ENCODE measurements around the gene NANOS1.
"Not testable (repeated sequence)": the region's sequence is repeated elsewhere in the genome, so short reads cannot be mapped to it uniquely, and the experiment has no call there.

The NANOS1 gene

DNA sequence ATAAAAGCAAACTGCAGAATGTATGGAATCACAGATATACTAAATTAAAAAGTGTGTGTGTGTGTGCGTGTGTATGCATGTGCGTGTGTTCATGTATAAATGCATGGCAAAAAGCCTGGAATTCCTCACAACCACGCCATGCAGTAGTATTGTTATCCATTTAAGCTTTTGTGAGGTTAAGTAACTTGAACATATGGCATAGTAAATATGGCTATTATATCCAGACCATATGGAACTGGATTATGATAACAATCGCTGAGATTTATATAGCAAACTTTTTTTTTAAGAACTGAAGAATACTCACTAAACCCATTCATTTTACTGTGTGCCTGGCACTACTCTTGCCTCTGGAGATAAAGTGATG, 22.3 kb upstream of the NANOS1 start:
- no peak for DNase-seq

DNA sequence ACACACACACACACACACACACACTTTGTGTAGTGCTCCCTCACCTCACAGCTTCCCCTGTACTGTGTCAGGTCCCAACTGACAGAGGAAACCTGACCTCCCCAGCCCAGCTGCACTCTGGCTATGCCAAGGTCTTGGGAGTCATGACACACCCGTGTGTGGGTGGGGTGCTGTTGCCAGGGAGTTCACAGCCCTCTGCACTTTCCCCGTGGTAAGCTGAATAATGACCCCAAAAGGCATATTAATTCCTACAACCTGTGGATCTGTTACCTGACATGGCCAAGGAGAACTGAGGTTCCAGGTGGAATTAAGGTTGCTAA, 8.9 kb upstream of the NANOS1 start:
- no peak for DNase-seq

DNA sequence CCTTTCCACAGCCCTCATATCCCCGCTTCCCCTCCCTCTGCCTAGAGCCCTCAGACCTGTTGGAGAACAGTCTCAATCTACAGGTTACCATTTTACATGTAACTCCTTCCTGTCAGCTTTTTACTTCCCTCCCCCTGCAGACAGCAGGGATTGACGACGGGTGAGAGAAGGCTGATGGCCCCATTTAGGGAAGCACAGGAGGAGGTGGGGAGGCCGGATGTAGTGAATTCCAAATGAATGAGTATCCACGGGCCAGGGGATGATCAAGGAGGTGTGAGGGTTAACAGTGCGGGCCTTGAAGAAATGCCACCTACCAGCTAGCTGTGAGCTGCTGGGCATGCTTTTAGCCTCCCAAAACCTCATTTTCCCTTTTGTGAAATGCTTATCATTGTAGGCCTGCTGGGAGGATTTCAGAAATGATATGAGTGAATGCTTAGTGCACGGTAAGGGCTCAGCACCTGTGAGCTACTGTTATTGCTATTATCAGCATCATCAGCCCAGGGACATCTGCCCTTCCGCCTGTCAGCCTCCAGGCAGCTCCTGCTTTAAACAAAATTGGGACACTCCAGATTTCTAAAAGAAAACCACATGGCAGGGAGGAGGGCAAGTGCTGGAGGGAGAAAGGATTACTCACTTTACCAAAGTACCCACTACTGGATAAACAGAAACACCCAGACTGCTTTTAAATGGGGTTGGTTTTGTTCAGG, 6.5 kb upstream of the NANOS1 start:
- no peak for DNase-seq

DNA sequence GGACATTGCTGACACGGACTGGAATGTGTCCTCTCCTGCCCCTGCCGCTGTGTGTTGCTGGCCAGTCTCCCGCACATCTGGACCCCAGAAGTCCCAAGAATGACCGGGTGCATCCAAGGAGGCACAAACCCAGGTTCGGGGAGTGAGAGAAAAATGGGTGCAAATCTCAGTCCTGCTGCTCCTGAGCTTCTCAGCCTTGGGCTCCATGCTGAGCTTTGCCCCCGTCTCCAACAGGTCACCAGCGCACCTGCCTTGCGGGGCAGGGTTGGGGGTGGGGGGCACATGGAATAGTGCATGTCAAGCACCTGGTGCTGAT, 6.0 kb upstream of the NANOS1 start:
- no peak for DNase-seq

DNA sequence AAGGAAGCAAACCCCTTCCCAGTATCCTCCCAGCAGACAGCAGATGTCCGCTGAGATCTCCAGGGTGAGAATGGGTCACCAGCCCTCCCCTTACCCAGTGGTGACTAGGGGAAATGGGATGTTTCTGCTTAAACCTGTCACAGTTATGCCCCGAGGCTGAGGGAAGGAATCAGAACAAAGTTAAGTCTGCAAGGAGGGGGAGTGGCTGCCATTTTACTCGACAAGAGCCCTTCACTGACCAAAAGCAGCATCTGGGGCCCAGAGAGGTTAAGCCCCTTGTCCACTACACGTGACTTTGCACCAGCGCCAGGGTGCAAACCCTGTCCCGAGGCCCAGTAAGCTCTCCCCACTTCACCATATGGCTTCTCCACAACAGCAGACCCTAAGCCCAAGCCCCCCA, 4.6 kb upstream of the NANOS1 start:
- no peak for DNase-seq

DNA sequence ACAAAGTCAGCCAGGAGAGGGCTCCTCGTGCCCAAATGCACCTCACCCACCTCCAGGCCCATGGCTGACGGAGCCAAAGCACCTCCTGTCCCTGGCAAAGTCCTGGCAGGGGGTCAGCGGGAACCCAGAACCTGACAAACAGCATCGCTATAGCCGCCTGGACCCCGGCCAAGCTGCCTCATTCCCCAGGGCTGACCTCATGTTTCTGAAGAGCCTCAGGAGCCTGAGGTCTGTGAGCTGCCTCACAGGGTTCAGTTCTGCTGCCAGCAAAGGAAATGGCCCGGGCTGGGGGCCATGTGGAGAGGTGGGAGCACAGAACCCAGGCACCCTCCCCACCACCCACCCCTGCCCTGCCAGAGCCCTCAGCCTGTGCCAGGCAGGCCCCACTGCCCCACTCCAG, 4.2 kb upstream of the NANOS1 start:
- peak in 8 of 14 donors; percentile 6 to 68 (median 35) for DNase-seq

DNA sequence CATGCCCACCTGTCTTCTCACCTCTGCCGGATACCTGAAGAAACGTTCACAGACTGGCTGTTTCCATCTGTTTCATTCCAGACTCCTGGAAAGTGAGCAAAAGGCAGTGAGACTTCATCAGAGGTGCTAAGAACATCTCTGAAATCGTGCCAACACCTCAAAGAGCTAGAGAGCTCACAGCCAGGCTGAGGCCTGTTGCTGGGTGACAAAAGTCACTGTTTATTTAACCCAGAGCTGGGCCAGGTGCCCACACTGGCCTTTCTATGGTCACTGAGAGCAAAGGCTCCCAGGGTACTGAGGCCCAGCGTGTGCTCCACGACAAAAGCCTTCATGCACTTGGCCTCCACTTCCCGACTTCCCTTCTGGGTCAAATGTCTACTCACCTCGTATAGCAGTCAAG, 3.7 kb upstream of the NANOS1 start:
- peak in 5 of 14 donors; percentile 22 to 52 (median 32) for DNase-seq

DNA sequence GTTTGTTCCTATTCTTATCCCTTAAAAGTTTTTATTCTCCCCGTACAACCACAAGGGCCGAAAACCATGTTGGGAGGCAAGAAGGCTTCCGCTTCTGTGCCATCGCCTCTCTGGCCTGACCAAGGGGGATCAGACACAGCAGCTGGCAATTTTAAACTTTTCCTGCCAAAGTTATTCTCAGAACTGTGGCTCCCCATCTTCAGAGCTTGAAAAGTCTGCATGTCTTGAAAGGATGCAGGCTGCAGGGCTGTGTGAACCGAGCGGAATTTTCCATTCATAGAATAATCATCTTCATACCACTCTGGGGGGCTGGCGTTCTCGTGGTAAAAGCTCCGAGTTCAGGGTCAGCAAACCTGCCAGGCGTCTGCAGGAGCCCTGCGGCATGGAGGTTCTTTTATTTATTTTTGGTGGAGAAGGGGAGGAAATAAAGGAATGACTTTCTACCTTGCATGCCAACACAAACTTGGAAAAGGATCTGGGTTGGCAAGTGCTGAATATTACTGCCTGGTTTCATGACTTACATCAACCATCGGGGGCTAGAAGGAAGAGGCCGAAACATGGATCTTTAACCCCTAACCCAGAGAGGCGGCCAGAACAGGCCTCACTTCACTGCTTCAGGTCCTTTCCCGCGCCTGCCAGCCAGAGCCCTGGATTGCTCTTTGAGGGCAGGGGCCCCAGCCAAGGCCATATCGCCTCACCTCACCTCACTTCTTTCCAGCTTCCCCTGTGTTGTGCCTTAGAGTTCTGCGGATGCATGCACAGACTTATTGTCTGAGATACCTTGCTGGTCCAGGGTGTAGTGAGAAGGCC, 3.0 kb upstream of the NANOS1 start:
- peak in 1 of 14 donors; percentile 21 for DNase-seq

DNA sequence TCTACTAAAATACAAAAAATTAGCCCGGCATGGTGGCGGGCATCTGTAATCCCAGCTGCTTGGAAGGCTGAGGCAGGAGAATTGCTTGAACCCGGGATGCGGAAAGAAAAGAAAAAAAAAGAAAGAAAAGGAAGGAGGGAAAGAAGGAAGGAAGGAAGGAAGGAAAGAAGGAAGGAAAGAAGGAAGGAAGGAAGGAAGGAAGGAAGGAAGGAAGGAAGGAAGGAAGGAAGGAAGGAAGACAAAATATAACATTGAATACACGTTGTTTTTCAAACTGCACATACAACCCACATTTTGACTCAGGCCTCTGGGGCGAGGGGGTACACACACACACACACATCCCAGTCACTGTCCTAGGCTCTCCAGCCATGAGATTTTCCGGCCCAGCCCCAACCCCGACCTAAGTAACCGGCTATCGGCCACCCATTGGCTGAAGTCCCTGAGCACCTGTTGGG, 1.0 kb upstream of the NANOS1 start:
- DNase-seq: not testable (repeated sequence)

DNA sequence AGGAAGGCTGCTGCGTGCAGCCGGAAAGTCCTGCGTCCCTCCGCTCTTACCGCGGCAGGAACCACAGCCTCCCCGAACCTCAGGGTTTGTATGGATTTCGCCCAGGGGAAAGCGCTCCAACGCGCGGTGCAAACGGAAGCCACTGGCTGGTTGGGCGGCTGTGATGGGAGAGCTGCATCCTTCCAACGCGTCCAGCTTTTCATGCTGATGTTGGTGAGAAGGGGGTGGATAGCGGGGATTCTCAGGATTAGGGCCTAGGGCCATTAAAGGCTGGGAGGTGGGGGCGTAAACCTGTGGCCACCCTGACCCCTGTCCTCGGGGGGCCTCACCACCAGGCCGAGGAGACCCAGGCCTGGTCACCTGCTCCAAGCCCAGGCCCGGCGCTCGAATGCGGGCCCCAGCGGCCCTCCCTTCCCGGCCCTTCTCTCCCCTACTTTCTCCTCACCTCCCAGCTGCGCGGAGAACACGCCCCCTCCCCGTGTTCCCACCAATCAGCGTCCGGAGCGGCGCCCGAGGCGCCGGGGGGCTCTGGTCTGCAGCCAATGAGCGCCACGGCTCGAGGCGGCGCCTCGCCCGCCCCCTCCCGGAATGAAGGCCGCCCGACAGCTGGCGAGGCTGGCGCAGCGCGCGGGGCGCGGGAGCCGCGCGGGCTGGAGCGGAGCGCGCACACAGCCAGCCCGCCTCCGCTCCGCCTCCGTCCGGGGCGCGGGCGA, 458 bp upstream of the NANOS1 start:
- DNase-seq: peak; percentile 20 to 87 (median 72)

DNA sequence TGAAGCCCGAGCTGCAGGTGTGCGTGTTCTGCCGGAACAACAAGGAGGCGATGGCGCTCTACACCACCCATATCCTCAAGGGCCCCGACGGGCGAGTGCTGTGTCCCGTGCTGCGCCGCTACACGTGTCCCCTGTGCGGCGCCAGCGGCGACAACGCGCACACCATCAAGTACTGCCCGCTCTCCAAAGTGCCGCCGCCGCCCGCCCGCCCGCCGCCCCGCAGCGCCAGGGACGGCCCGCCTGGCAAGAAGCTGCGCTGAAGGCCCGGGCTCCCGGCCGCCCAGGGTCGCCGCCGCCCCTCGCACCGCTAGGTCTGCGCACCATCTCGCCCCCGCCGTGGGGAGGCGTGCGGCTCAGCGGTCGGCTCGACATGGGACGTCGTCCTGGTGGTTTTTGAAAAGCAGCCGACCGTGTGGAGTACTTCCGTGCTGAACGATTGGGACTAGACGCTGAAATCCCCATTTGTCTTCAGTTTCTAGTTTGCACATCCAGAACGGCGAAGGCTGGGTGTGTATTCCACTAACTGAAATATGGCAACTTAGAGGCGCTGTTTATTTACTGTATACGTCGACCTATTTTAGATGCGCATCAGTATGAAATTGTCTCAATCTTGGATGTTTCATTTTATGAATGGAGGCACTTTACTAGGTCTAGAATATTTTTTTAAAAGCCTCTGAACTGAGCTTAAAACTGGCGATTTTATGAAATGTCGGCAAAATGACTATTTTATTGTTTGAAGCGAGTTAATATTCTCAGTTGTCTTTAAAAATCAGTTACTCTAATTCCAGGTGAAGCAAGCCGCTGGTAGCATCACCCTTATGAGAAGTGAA, 1.1 kb downstream of the NANOS1 start:
- peak in 3 of 14 donors; percentile 21 to 43 (median 25) for DNase-seq

DNA sequence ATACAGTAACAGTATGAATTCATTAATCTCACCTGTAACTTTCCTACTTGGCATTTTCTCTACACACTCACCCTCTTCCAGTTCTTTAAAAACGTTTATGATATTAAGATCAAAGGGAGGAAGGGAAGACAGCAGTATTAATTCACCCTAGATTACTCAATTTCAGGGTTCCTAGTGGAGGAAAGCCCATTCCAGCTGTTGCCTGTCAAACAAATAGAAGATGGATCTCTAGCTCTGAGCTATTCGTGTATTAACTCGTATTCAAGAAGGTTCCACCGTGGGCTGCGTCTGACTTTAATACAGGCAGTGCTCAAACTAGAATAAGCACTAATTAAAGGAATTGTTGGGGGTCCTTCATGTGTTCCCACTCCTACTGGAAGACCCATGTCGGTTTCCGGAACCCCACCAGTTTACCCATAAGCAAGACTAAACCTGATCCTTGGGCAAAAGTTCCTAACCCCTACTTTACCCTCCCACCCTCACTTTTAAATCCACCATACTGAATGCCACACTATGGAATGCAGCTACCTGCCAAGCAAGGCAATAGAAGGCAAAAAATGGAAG, 2.1 kb downstream of the NANOS1 start:
- DNase-seq: no peak

DNA sequence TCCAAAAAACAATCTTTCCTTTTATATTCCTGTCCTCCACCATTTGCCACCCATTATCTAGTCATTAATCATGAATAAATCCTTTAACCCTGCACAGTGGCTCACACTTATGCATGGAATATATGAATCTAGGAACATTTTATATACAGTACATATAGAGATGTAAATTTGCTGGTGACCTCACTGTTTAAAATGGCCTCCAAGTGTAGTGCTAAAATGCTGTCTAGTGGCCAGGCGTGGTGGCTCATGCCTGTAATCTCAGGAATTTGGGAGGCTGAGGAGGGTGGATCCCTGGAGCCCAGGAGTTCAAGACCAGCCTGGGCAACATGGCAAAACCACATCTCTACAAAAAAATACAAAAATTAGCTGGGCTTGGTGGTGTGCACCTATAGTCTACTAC, 9.6 kb downstream of the NANOS1 start:
- no peak for DNase-seq

DNA sequence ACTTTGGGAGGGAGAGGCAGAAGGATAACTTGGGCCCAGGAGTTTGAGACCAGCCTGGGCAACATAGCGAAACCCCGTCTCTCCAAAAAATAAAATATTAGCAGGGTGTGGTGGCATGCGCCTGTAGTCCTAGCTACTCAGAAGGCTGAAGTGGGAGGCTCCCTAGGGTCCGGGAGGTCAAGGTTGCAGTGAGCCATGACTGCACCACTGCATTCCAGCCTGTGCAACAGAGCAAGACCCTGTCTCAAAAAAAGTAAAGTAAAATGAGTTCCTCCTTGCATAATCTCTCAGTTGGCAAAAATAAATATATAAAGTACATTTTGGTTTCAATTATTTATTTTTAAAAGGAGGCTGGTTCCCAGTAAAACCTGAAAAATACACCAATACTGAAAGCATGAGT, 11.8 kb downstream of the NANOS1 start:
- DNase-seq: no peak

DNA sequence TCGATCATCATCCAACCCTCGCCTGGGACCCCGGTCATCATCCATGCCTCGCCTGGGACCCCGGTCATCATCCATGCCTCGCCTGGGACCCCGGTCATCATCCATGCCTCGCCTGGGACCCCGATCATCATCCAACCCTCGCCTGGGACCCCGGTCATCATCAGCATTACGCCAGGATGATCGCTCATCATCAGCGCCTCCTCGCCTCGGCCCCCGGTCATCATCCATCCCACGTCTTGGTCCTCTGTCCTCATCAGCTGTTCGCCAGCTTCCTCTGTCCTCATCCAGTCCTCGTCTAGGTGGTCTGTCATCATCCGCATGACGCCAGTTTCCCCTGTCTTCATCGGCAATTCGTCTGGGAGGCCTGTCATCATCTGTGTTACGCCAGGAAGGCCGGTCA, 12.7 kb downstream of the NANOS1 start:
- DNase-seq: no peak

DNA sequence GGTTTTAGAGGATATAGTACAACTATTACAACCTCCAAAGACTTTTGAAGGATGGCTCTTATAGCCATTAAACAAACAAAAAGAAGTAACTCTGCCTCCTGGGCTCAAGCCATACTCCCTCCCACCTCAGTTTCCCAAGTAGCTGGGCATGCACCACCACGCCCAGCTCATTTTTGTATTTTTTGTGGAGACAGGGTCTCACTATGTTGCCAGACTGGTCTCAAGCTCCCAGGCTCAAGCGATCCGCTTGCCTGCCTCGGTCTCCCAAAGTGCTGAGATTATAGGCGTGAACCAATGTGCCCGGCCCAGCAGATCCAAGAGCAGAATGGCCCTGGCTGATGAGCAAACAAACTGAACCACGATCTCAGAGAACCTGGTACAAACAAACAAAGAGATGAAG, 16.0 kb downstream of the NANOS1 start:
- no peak for DNase-seq

DNA sequence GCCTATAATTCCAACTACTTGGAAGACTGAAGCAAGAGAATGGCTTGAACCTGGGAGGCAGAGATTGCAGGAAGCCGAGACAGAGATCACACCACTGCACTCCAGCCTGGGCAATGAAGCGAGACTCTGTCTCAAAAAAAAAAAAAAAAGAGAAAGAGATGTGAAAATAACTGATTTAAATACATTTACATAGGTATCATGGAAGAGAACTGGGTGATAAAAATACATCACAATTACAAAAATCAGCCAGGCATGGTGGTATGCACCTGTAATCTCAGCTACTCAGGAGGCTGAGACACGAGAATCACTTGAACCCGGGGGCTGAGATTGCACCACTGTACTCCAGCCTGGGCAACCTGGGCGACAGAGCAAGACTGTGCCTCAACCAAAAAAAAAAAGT, 19.8 kb downstream of the NANOS1 start:
- DNase-seq: no peak

DNA sequence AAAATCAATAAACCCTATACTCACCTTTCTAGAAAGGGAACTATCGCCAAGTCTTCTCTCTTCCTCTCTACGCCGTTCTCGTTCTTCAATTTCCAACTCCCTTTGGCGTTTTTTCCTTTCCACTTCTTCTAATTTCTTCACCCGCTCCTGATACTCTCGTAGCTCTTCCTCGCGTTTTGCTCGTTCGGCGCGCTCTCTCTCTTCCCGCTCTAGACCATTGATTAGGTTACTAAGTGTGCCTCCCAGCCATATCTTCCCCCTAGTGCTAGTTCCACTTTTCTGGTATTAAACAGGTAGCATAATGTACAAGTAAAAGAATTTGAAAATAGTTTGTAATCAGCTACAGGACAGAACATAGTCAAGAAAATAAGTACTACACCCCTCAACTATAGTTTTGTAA, 20.3 kb downstream of the NANOS1 start:
- DNase-seq: no peak

DNA sequence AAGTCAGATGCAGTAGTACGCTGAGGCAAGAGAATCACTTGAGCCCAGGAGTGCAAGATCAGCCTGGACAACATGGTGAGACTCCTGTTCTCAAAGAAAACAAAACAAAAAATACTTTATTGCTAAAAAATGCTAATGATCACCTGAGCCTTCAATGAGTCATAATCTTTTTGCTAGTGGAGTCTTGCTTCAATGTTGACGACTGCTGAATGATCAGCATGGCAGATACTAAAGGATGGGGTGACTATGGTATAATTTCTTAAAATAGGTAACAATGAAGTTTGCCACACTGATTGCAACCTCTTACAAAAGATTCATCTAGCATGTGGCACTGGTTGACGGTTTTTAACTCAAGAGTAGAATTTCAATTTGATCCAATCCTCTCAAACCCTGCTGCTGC, 22.3 kb downstream of the NANOS1 start:
- no peak for DNase-seq

DNA sequence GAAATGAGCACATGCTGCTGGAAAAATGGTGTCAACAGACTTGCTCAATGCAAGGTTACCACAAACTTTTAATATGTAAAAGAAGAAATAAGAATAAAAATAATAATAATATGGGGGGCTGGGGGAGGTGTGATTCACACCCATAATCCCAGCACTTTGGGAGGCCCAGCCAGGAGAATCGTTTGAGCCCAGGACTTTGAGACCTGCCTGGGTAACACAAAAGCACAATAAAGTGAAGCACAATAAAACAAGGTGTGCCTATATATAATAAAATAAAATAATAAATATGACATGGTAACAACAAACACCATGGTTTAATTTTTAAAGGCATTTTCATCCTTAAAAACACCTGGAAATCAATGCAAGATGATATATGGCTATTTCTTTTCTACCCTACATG, 26.0 kb downstream of the NANOS1 start:
- no peak for DNase-seq

DNA sequence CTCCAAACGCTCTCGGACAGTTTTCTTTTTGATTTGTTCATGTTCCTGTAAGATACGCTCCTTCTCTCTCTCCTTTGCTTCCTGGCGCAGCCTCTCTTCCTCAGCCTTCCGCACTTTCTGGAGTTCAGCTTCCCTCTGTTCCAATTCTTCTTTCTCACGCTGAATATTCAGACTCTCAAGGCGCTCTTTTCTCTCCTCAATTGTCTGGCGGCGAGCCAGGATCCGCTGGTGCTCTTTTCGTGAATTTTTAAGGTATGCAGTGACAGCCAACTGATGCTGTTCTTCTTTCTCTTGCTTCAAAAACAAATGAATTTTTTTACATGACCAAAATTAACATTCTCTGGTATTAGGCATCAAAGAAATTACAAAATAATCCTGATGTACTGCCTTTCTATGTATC, 28.5 kb downstream of the NANOS1 start:
- DNase-seq: no peak

DNA sequence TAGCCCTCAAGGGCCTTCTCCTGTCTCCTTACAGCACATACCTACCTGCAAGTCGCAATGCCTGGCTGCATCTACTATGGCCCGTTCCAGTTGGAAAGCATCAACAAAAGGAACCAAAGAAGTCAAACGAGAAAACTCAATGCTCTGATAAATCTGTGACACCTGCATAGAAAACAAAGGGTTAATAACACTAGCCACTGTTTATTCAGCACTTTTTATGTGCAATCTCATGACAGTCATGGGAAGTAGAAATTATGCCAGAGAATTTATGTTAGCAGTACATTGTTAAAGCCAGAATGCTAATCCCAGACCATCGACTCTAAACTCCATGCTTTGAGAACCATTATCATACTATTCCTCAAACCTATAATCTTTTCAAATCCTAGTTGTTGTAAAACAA, 30.0 kb downstream of the NANOS1 start:
- DNase-seq: no peak

DNA sequence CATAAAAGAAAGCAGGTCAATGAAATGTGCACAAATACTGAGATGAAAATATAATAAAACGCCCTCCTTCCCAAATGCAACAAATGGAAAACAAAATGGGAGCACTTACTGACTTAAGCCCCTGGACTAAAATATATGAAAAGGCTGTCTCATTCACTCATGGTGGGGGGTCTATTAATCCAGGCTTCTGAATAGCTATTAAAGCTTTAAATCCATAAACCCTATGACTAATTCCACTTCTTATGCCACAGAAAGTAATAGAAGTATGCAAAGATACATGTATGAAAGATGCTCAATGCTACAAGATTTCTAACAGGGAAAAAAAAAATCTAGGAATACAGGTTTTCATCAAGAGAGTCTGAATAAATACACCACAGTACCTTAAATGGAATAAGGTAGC, 30.6 kb downstream of the NANOS1 start:
- DNase-seq: no peak

Data from C1 segment of cervical spinal cord (tissue), 14 donors.